A673 (cell line): ENCODE results near the gene SEMA5A. TPM values are rescaled to one million over a fixed set of nuclear protein-coding genes. Genes with fewer than 3 reads are reported as not detected.

Source experiments
- BruUV-seq: library from RNA; stranded (reverse); fragments of 400-500 nt; replicated peaks from 2 replicates; lab custom pipeline; 2021; lab: Mats Ljungman, UMichigan
- CTCF ChIA-PET: fragments of 300-600 bp; sonication (Branson Sonifier 250); formaldehyde crosslinking; loops from one replicate; lab custom pipeline; 2022; ENCODE audit warnings: antibody characterized with exemption; lab: Charles Lee
- POLR2A ChIA-PET: fragments of 300-600 bp; sonication (Branson Sonifier 250); formaldehyde crosslinking; loops from one replicate; lab custom pipeline; 2022; ENCODE audit warnings: antibody characterized with exemption; ENCODE audit not compliant: low non-redundant PET; lab: Charles Lee
- DNase-seq: peaks from one replicate; pipeline ENCODE4 v3.0.0-alpha.2; 2015; ENCODE audit warnings: low spot score
- H3K27ac ChIP-seq: fragments of 200-600 bp; sonication (generic); 2 replicates; pipeline ENCODE4 v1.5.1; 2016; ENCODE audit warnings: mixed run types, low read depth, mild to moderate bottlenecking, mixed read lengths, antibody characterized with exemption, low read length; ENCODE audit not compliant: poor library complexity, severe bottlenecking
- H3K27me3 ChIP-seq: fragments of 200-600 bp; sonication (generic); replicated peaks from 2 replicates; pipeline ENCODE4 v1.6.1; 2017; ENCODE audit warnings: mixed run types, low read depth, mild to moderate bottlenecking, mixed read lengths, antibody characterized with exemption, low read length; ENCODE audit not compliant: insufficient read depth, poor library complexity
- H3K36me3 ChIP-seq: fragments of 200-600 bp; sonication (generic); 2 replicates; pipeline ENCODE4 v1.6.1; 2016; ENCODE audit warnings: mixed run types, mild to moderate bottlenecking, mixed read lengths, antibody characterized with exemption, low read length; ENCODE audit not compliant: insufficient read depth, poor library complexity, severe bottlenecking
- H3K4me1 ChIP-seq: fragments of 200-600 bp; sonication (generic); 2 replicates; pipeline ENCODE4 v1.6.1; 2017; ENCODE audit warnings: mixed run types, mild to moderate bottlenecking, mixed read lengths, antibody characterized with exemption, low read length; ENCODE audit not compliant: insufficient read depth, poor library complexity, severe bottlenecking
- H3K4me3 ChIP-seq: fragments of 200-600 bp; sonication (generic); 2 replicates; pipeline ENCODE4 v1.5.1; 2016; ENCODE audit warnings: low read depth, mixed run types, mild to moderate bottlenecking, mixed read lengths, low read length; ENCODE audit not compliant: poor library complexity, severe bottlenecking
- H3K9me3 ChIP-seq: fragments of 200-600 bp; sonication (generic); 2 replicates; pipeline ENCODE4 v1.6.1; 2016; ENCODE audit warnings: mixed run types, low read depth, mild to moderate bottlenecking, mixed read lengths, antibody characterized with exemption, low read length; ENCODE audit not compliant: poor library complexity, severe bottlenecking
- EZH2 ChIP-seq: fragments of 200-600 bp; sonication (generic); IDR thresholded peaks from 2 replicates; pipeline ENCODE4 v1.6.1; 2017; ENCODE audit warnings: borderline replicate concordance, low read depth, mild to moderate bottlenecking, mixed read lengths, antibody characterized with exemption, low read length; ENCODE audit not compliant: poor library complexity, severe bottlenecking
- intact Hi-C: fragments of 100-400 bp; cut with micrococcal nuclease; formaldehyde crosslinking; loops from one replicate; pipeline ENCODE4 v1.10.0; 2022; ENCODE audit not compliant: unreplicated experiment
- total RNA-seq: library from RNA; stranded (reverse); gene quantifications from 2 replicates; pipeline ENCODE4 v1.2.3, GENCODE V29; 2021
- TF ChIP-seq, protein P1 (sequence below): fragments of 300-800, 200-600 bp; sonication (generic); conservative IDR thresholded peaks from 2 replicates; pipeline ENCODE4 v1.5.1; 2017; ENCODE audit warnings: low read depth, mild to moderate bottlenecking, antibody characterized with exemption, low read length, moderate library complexity, mixed read lengths

The SEMA5A gene
- total RNA-seq, 1 experiment from 2014 or later: 0.17 TPM

GRCh38 chr5:9375756-9376155 lies 170.1 kb downstream of the SEMA5A start:
- ChIA-PET CTCF (no interaction called here), POLR2A (no interaction called here)
- Histone ChIP-seq H3K9me3 (no peaks in the 10 kb centered on the region), H3K4me3 (no peak overlapping the region), H3K36me3 (no peaks in the 10 kb centered on the region), H3K27ac (no peak overlapping the region), H3K4me1 (no peaks in the 10 kb centered on the region), H3K27me3 (no peaks in the 10 kb centered on the region)
- no TSS peak for BruUV-seq
- no peak for TF ChIP-seq EZH2
- TF ChIP-seq, protein P1, sequence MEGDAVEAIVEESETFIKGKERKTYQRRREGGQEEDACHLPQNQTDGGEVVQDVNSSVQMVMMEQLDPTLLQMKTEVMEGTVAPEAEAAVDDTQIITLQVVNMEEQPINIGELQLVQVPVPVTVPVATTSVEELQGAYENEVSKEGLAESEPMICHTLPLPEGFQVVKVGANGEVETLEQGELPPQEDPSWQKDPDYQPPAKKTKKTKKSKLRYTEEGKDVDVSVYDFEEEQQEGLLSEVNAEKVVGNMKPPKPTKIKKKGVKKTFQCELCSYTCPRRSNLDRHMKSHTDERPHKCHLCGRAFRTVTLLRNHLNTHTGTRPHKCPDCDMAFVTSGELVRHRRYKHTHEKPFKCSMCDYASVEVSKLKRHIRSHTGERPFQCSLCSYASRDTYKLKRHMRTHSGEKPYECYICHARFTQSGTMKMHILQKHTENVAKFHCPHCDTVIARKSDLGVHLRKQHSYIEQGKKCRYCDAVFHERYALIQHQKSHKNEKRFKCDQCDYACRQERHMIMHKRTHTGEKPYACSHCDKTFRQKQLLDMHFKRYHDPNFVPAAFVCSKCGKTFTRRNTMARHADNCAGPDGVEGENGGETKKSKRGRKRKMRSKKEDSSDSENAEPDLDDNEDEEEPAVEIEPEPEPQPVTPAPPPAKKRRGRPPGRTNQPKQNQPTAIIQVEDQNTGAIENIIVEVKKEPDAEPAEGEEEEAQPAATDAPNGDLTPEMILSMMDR: no peak
- intact Hi-C loops: no loop called here
- DNase-seq: no peak

- Histone ChIP-seq H3K27me3 (no peaks in the 10 kb centered on the region), H3K4me1 (no peaks in the 10 kb centered on the region), H3K36me3 (no peaks in the 10 kb centered on the region), H3K9me3 (peaks cover 4% of the 10 kb centered on the region), H3K4me3 (no peak overlapping the region), H3K27ac (no peak overlapping the region)
- POLR2A ChIA-PET: no interaction called here
- no peak for TF ChIP-seq EZH2
- TF ChIP-seq, protein P1: no peak
- intact Hi-C loops: no loop called here
- BruUV-seq: no TSS peak
- no peak for DNase-seq
- CTCF ChIA-PET: no interaction called here
Measured at GRCh38 chr5:9374025-9374424, 171.8 kb downstream of the SEMA5A start.

DNA sequence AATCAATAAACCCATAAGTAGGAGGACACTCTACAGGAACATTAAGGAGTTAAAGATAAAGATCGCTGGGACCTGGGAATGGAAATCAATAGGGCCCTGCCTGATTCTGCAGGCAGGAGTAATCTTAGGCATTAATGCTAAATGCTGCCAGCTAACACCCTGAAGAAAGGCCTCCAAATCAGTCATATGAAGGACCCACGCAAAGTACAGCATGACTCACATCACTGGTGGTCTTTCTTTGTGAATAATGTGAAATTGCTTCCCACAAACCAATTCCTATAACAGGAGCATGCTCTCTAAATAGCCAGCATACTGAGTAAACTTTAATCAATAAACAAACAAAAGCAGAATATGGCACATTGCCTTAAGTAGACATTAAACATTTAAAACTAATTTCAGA lies 172.3 kb downstream of the SEMA5A start:
- Histone ChIP-seq H3K27ac (no peak overlapping the region), H3K9me3 (peaks cover 4% of the 10 kb centered on the region), H3K4me3 (no peak overlapping the region), H3K27me3 (no peaks in the 10 kb centered on the region), H3K4me1 (no peaks in the 10 kb centered on the region), H3K36me3 (no peaks in the 10 kb centered on the region)
- no peak for DNase-seq
- no peak for TF ChIP-seq EZH2
- TF ChIP-seq, protein P1: no peak
- intact Hi-C loops: no loop called here
- POLR2A ChIA-PET: no interaction called here
- no TSS peak for BruUV-seq
- CTCF ChIA-PET: no interaction called here
